Type B pancreatic cell (in vitro differentiated cells): ENCODE data around the gene NBPF1. TPM values are rescaled to one million over a fixed set of nuclear protein-coding genes. Genes with fewer than 3 reads are reported as not detected.

Source experiments
- total RNA-seq: library from RNA; stranded (reverse); gene quantifications from 2 replicates; pipeline ENCODE4 v1.2.1, GENCODE V29; 2021; ENCODE audit warnings: low replicate concordance

Gene NBPF1
- total RNA-seq, 1 donor from 2014 or later = 97.5 TPM

Other genes starting within 250 kb of the NBPF1 start
- gene SZRD1, start 246.3 kb downstream of the NBPF1 start, total RNA-seq = 127 and 140 TPM in 2 replicates
- not detected in 2 replicates for gene SPATA21, start 176.1 kb downstream of the NBPF1 start, total RNA-seq
- gene NECAP2, start 172.8 kb downstream of the NBPF1 start, total RNA-seq = 45.9 and 48.2 TPM in 2 replicates
- 2,993 and 3,564 TPM in 2 replicates for gene RNU1-1, start 99.3 kb downstream of the NBPF1 start, total RNA-seq
- gene RNU1-3, start 53.4 kb upstream of the NBPF1 start, total RNA-seq = 2,993 and 3,564 TPM in 2 replicates
- gene RNU1-4, start 127.0 kb upstream of the NBPF1 start, total RNA-seq = 2,993 and 3,564 TPM in 2 replicates